K562 (cell line): ENCODE data around the gene PPP2R5A. TPM values are rescaled to one million over a fixed set of nuclear protein-coding genes. Genes with fewer than 3 reads are reported as not detected.

Experiments used
- E2F3 ChIP-seq: fragments of 250-450 bp; sonication (Bioruptor Pico); IDR thresholded peaks from 2 replicates; pipeline ENCODE4 v1.4.0; 2020; ENCODE audit warnings: mild to moderate bottlenecking
- ELF1 ChIP-seq: fragments of 200-800 bp; sonication (Bioruptor generic); IDR thresholded peaks from 2 replicates; pipeline ENCODE4 v1.6.1; 2016; ENCODE audit warnings: missing genetic modification characterization, missing compliant biosample characterization
- ELF2 ChIP-seq: fragments of 250-450 bp; sonication (Bioruptor Pico); IDR thresholded peaks from 2 replicates; pipeline ENCODE4 v1.5.0; 2021; ENCODE audit warnings: mild to moderate bottlenecking
- ETV5 ChIP-seq: sonication (generic); formaldehyde crosslinking; IDR thresholded peaks from 2 replicates; pipeline ENCODE4 v1.4.0; 2020; ENCODE audit warnings: low read depth, mild to moderate bottlenecking, missing genetic modification reagents
- FOXA3 ChIP-seq, 2 experiments: fragments of 450-650 bp in 1 of 2; sonication (generic) in 1 of 2; formaldehyde crosslinking; IDR thresholded peaks in 1 of 2; conservative IDR thresholded peaks in 1 of 2; 2 replicates each; pipeline versions ENCODE4 v1.4.0 to v1.8.0; 2020 to 2022; ENCODE audit warnings: mild to moderate bottlenecking in 2 of 2, missing genetic modification reagents in 1 of 2
- HDAC1 ChIP-seq, 2 experiments: fragments of 450-650 bp; IDR thresholded peaks; 2 replicates each; pipeline ENCODE4 v1.6.1; 2016 to 2017; ENCODE audit warnings: inconsistent platforms in 1 of 2, mild to moderate bottlenecking in 1 of 2, moderate library complexity in 1 of 2
- HDAC2 ChIP-seq: fragments of 450-650 bp; IDR thresholded peaks from 2 replicates; pipeline ENCODE4 v1.6.1; 2016; ENCODE audit warnings: mild to moderate bottlenecking
- HMGXB4 ChIP-seq: sonication (generic); formaldehyde crosslinking; IDR thresholded peaks from 2 replicates; pipeline ENCODE4 v1.8.1; 2023; ENCODE audit warnings: mild to moderate bottlenecking, missing genetic modification reagents
- NONO ChIP-seq, 2 experiments: fragments of 200-400 bp in 1 of 2; fragments of 450-650 bp in 1 of 2; formaldehyde crosslinking in 1 of 2; IDR thresholded peaks; 2 replicates each; pipeline ENCODE4 v1.6.1; 2017; ENCODE audit warnings: low read depth in 2 of 2, mild to moderate bottlenecking in 2 of 2, moderate library complexity in 2 of 2, low read length in 1 of 2
- NRF1 ChIP-seq, 2 experiments: fragments of 450-650 bp; IDR thresholded peaks in 1 of 2; conservative IDR thresholded peaks in 1 of 2; 2 replicates each; pipeline ENCODE4 v1.6.1; 2014; ENCODE audit warnings: mild to moderate bottlenecking in 2 of 2
- PHF8 ChIP-seq: fragments of 200-600 bp; sonication (generic); IDR thresholded peaks from 2 replicates; pipeline ENCODE4 v1.6.1; 2012; ENCODE audit warnings: mixed run types, mild to moderate bottlenecking, inconsistent platforms, low read length, moderate library complexity, borderline replicate concordance
- RB1 ChIP-seq: fragments of 450-650 bp; IDR thresholded peaks from 2 replicates; pipeline ENCODE4 v1.6.1; 2017; ENCODE audit warnings: low read depth, mild to moderate bottlenecking
- SAFB ChIP-seq: fragments of 200-400 bp; formaldehyde crosslinking; IDR thresholded peaks from 2 replicates; pipeline ENCODE4 v1.6.1; 2017; ENCODE audit warnings: low read depth, low read length, borderline replicate concordance
- ZBTB1 ChIP-seq: sonication (generic); formaldehyde crosslinking; IDR thresholded peaks from 2 replicates; pipeline ENCODE4 v1.8.1; 2023; ENCODE audit warnings: missing genetic modification reagents, low read depth, mild to moderate bottlenecking, borderline replicate concordance
- ZBTB17 ChIP-seq: fragments of 450-650 bp; formaldehyde crosslinking; IDR thresholded peaks from 2 replicates; pipeline ENCODE4 v1.4.0; 2020; ENCODE audit warnings: mild to moderate bottlenecking
- ZEB2 ChIP-seq: fragments of 450-650 bp; IDR thresholded peaks from 2 replicates; pipeline ENCODE4 v1.6.1; 2016
- ZKSCAN8 ChIP-seq: fragments of 200-800 bp; sonication (Bioruptor generic); IDR thresholded peaks from 2 replicates; pipeline ENCODE4 v1.6.1; 2016; ENCODE audit warnings: missing genetic modification characterization, missing compliant biosample characterization
- polyA plus RNA-seq, 8 experiments: library from polyadenylated mRNA; depleted of rRNA in 4 of 8; stranded (reverse) in 5 of 8; unstranded in 3 of 8; fragments of >200 nt; fragmentation: Nextera tagmentation in 2 of 8; fragmentation: Illumina TruSeq in 1 of 8; extraction: Ambion mirVana in 2 of 8; extraction: Trizol in 1 of 8; gene quantifications; 2 replicates each; pipeline versions ENCODE4 v1.2.1 to v1.2.3, GENCODE V29; 2011 to 2014; ENCODE audit warnings: inconsistent platforms in 1 of 8, missing spikeins in 1 of 8
- total RNA-seq, 7 experiments: library from RNA; depleted of rRNA in 6 of 7; stranded (reverse); fragments of >200 nt in 6 of 7; fragmentation: Illumina TruSeq in 2 of 7; extraction: Trizol in 2 of 7; gene quantifications; 2 replicates each; pipeline versions ENCODE4 v1.2.1 to v1.2.3, GENCODE V29; 2011 to 2021; ENCODE audit warnings: low replicate concordance in 1 of 7
- TF ChIP-seq, protein P1 (sequence below): sonication (generic); formaldehyde crosslinking; IDR thresholded peaks from 2 replicates; pipeline ENCODE4 v1.8.0; 2022; ENCODE audit warnings: missing genetic modification reagents, mild to moderate bottlenecking, moderate library complexity, borderline replicate concordance

Gene PPP2R5A
- total and polyA plus RNA-seq, 9 of the 15 experiments (the other 6 are each of a cell fraction or from before 2014, with no cell fraction given), result 26.9 to 106 (median 64.3) TPM

- TF ChIP-seq PHF8 (peak; percentile 43; the same call in 1 of the 2 replicates), ZBTB17 (CRISPR knock-in tag) (0 out of 2 replicates have a peak, but pooled peaks have one; percentile 48), ZKSCAN8 (no peak), HDAC2 (peak; percentile 57; the same call in 1 of the 2 replicates), ELF1 (tag) (peak; percentile 61; the same call in 1 of the 2 replicates), HDAC1 (IDR thresholded peaks at IDR 0.05) (peak in 1 of 2 experiments; percentile 65; a peak in 1 of 4 replicates), ZBTB1 (CRISPR knock-in tag) (no peak), HMGXB4 (CRISPR knock-in tag) (no peak), FOXA3 (CRISPR knock-in tag; conservative IDR thresholded peaks at IDR 0.05 in 1 of 2, IDR thresholded peaks at IDR 0.05 in 1 of 2) (peak in 1 of 2 experiments; percentile 48; a peak in 1 of 4 replicates), ELF2 (CRISPR knock-in tag) (peak; percentile 77), E2F3 (0 out of 2 replicates have a peak, but pooled peaks have one; percentile 33), NRF1 (conservative IDR thresholded peaks at IDR 0.05 in 1 of 2, IDR thresholded peaks at IDR 0.05 in 1 of 2) (peak; percentile 62 to 63; a peak in 3 of 4 replicates), SAFB (peak; percentile 62; the same call in 1 of the 2 replicates), NONO (IDR thresholded peaks at IDR 0.05; ENCODE audit: low read depth in 2 of 2, low read length in 1 of 2) (peak in 1 of 2 experiments; percentile 47; a peak in 1 of 4 replicates), RB1 (peak; percentile 29), ETV5 (CRISPR knock-in tag) (no peak; the same call in 1 of the 2 replicates), ZEB2 (no peak; the same call in none of the 2 replicates)
- TF ChIP-seq, protein P1, sequence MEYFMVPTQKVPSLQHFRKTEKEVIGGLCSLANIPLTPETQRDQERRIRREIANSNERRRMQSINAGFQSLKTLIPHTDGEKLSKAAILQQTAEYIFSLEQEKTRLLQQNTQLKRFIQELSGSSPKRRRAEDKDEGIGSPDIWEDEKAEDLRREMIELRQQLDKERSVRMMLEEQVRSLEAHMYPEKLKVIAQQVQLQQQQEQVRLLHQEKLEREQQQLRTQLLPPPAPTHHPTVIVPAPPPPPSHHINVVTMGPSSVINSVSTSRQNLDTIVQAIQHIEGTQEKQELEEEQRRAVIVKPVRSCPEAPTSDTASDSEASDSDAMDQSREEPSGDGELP (CRISPR knock-in tag), result peak; percentile 50; the same call in 1 of the 2 replicates
Measured at GRCh38 chr1:212285685-212286555, 710 bp downstream of the PPP2R5A start (continued).
